Stomach (tissue), 9 donors: ENCODE results near the gene WNK1. TPM values are rescaled to one million over a fixed set of nuclear protein-coding genes. Genes with fewer than 3 reads are reported as not detected.

Experiments
- DNase-seq, 2 donors: peaks; one replicate each; pipeline versions ENCODE4 v3.0.0 to v3.0.0-alpha.2; 2013 to 2019
- H3K27ac ChIP-seq, 5 donors: fragments of 200-600 bp in 4 of 5; sonication (generic) in 4 of 5; one replicate each; pipeline ENCODE4 v1.5.1; 2013 to 2019; ENCODE audit warnings: mild to moderate bottlenecking in 1 of 5, moderate library complexity in 1 of 5
- H3K27me3 ChIP-seq, 3 donors: fragments of 200-600 bp; sonication (generic); one replicate each; pipeline ENCODE4 v1.5.1; 2017 to 2019; ENCODE audit warnings: mixed run types in 1 of 3
- H3K36me3 ChIP-seq, 4 donors: fragments of 200-600 bp; sonication (generic); 1 replicate in 3 of 4; 2 replicates in 1 of 4; pipeline ENCODE4 v1.5.1; 2016 to 2019
- H3K4me1 ChIP-seq, 4 donors: fragments of 200-600 bp; sonication (generic); one replicate each; pipeline ENCODE4 v1.5.1; 2016 to 2019
- H3K4me3 ChIP-seq, 4 donors: fragments of 200-600 bp; sonication (generic) in 3 of 4; one replicate each; pipeline ENCODE4 v1.5.1; 2016 to 2019; ENCODE audit warnings: mild to moderate bottlenecking in 1 of 4
- H3K9me3 ChIP-seq, 4 donors: fragments of 200-600 bp; sonication (generic); one replicate each; pipeline ENCODE4 v1.5.1; 2016 to 2019
- EP300 ChIP-seq: sonication (generic); formaldehyde crosslinking; IDR thresholded peaks from one replicate; pipeline ENCODE4 v1.6.1; 2017; ENCODE audit warnings: antibody characterized with exemption
- POLR2A ChIP-seq, 4 donors: fragments of 450-650 bp; IDR thresholded peaks; one replicate each; pipeline ENCODE4 v1.6.1; 2016; ENCODE audit warnings: antibody characterized with exemption in 4 of 4, control low read depth in 2 of 4, mild to moderate bottlenecking in 1 of 4, moderate library complexity in 1 of 4
- POLR2AphosphoS5 ChIP-seq, 3 donors: sonication (generic); formaldehyde crosslinking; IDR thresholded peaks; one replicate each; pipeline ENCODE4 v1.6.1; 2016; ENCODE audit warnings: antibody characterized with exemption in 3 of 3
- WGBS, 5 donors: extraction: QIAGEN DNeasy Blood & Tissue Kit in 3 of 5; methylation state at CpG; one replicate each; pipeline versions ENCODE4 v1.1.5 to v1.1.7; 2013 to 2018; 5-methylcytosine and 5-hydroxymethylcytosine counted together
- intact Hi-C: fragments of 100-400 bp; cut with DNase I; formaldehyde crosslinking; loops from one replicate; pipeline ENCODE4 v1.15.1; 2023; ENCODE audit warnings: low total_unique reads
- polyA plus RNA-seq, 3 donors: library from polyadenylated mRNA; stranded (reverse); fragments of 200-250 nt; gene quantifications; one replicate each; pipeline ENCODE4 v1.2.3, GENCODE V29; 2013
- total RNA-seq, 5 donors: library from RNA; depleted of rRNA; stranded (reverse); fragments of >200 nt; gene quantifications; one replicate each; pipeline versions ENCODE4 v1.1.0 to v1.2.3, GENCODE V29; 2014 to 2016
- TF ChIP-seq, protein P1 (sequence below), 7 experiments: fragments of 450-650 bp in 4 of 7; fragments of 200-600 bp in 3 of 7; sonication (generic) in 3 of 7; IDR thresholded peaks; one replicate each; pipeline ENCODE4 v1.5.1; 2016 to 2019; ENCODE audit warnings: antibody characterized with exemption in 7 of 7, control low read depth in 2 of 7, mild to moderate bottlenecking in 1 of 7
- donor health status: healthy with polysubstance abuse.
- donor health status: Bipolar disorder and iron deficiency.
- donor health status: healthy.

WNK1 gene
- total and polyA plus RNA-seq, 8 donors: 13.2 to 192 (median 84.5) TPM

GRCh38 chr12:712172-712863 is 40.1 kb upstream of the WNK1 start:
- no peaks in the 10 kb centered on the region for H3K36me3 ChIP-seq
- 40 to 56% (median 47%) methylated on average over 8 of the region's 8 CpGs for WGBS, 5 donors
- intact Hi-C loops: no loop called here

DNA sequence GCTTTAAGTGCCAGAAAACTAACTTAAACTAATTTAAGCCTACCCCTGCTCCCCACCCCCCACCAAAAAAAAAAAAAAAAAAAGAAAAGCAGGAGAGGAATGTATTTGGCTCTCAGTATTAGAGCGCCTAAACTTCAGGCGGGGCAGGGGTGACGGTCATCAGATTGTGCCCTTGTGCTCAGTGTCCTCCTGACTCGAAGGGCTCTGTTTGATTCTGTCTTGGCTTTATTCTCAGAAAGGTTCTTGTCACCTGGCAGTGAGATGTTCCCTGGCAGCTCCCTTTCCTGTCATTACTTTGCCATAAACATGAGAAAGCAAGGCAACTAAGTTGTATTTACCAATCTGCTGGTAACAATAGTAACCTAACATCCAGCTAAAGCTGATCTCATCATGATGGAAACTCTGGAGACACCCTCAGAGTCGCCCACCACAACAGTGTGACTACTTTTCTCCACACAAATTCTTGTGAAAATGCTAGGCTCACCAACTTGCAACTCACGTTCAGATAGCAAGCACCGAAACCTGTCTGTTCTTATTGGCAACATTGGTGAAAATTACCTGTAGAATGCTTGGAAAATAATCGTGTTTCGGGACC is 39.0 kb upstream of the WNK1 start:
- Histone ChIP-seq H3K4me3 (no peak overlapping the region), H3K27me3 (no peaks in the 10 kb centered on the region), H3K27ac (no peak overlapping the region), H3K36me3 (no peaks in the 10 kb centered on the region), H3K4me1 (peaks cover 0 to 8% (median 3%) of the 10 kb centered on the region in 4 donors), H3K9me3 (no peaks in the 10 kb centered on the region)
- TF ChIP-seq, protein P1, sequence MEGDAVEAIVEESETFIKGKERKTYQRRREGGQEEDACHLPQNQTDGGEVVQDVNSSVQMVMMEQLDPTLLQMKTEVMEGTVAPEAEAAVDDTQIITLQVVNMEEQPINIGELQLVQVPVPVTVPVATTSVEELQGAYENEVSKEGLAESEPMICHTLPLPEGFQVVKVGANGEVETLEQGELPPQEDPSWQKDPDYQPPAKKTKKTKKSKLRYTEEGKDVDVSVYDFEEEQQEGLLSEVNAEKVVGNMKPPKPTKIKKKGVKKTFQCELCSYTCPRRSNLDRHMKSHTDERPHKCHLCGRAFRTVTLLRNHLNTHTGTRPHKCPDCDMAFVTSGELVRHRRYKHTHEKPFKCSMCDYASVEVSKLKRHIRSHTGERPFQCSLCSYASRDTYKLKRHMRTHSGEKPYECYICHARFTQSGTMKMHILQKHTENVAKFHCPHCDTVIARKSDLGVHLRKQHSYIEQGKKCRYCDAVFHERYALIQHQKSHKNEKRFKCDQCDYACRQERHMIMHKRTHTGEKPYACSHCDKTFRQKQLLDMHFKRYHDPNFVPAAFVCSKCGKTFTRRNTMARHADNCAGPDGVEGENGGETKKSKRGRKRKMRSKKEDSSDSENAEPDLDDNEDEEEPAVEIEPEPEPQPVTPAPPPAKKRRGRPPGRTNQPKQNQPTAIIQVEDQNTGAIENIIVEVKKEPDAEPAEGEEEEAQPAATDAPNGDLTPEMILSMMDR (IDR thresholded peaks at IDR 0.05): no peak
- no peak for TF ChIP-seq EP300
- TF ChIP-seq POLR2AphosphoS5 (IDR thresholded peaks at IDR 0.05): no peak
- TF ChIP-seq POLR2A (IDR thresholded peaks at IDR 0.05): no peak
- 79 to 86% (median 84%) methylated on average over 9 of the region's 9 CpGs for WGBS, 5 donors
- intact Hi-C loops: no loop called here
- no peak for DNase-seq

More at GRCh38 chr12:712172-712863, 40.1 kb upstream of the WNK1 start:
- Histone ChIP-seq H3K27me3 (no peaks in the 10 kb centered on the region), H3K4me3 (no peak overlapping the region), H3K9me3 (no peaks in the 10 kb centered on the region), H3K4me1 (peaks cover 0 to 8% (median 3%) of the 10 kb centered on the region in 4 donors), H3K27ac (peak overlapping the region in 2 of 5 donors; percentile 2 to 45)
- peak in 1 of 2 donors; percentile 35 for DNase-seq
- TF ChIP-seq EP300: no peak
- no peak for TF ChIP-seq POLR2AphosphoS5 (IDR thresholded peaks at IDR 0.05)
- TF ChIP-seq POLR2A (IDR thresholded peaks at IDR 0.05): no peak
- TF ChIP-seq, protein P1 (IDR thresholded peaks at IDR 0.05): no peak

DNA sequence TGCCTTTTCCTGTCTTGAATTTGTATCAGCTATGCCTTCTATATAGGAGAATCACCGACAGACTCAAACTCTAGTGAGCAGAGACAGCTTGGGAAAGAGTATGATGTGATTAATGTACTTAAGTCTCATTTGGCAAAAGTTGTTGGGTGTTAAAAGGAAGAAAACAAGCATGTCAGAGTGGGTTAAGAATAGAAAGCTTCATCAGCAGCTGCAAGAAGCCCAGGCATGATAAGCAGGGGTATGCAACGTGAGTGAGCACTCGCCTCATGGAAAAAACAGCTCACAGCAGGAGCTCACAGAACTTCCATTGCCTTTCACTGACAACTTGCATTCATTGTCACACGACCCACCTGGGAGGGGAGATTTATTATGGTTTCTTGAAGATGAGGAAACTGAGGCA is 35.9 kb upstream of the WNK1 start:
- no peaks in the 10 kb centered on the region for H3K36me3 ChIP-seq
- H3K27ac ChIP-seq: no peak overlapping the region
- no peaks in the 10 kb centered on the region for H3K9me3 ChIP-seq
- peaks cover 0 to 25% (median 13%) of the 10 kb centered on the region in 4 donors for H3K4me1 ChIP-seq
- peak in 1 of 2 donors; percentile 44 for DNase-seq
- WGBS, 5 donors: 54 to 59% (median 56%) methylated on average over 4 of the region's 4 CpGs
- intact Hi-C loops: no loop called here
- H3K27me3 ChIP-seq: no peaks in the 10 kb centered on the region
- H3K4me3 ChIP-seq: no peak overlapping the region
- TF ChIP-seq, protein P1 (IDR thresholded peaks at IDR 0.05): no peak
- TF ChIP-seq EP300 (no peak), POLR2A (IDR thresholded peaks at IDR 0.05) (no peak), POLR2AphosphoS5 (IDR thresholded peaks at IDR 0.05) (no peak)

DNA sequence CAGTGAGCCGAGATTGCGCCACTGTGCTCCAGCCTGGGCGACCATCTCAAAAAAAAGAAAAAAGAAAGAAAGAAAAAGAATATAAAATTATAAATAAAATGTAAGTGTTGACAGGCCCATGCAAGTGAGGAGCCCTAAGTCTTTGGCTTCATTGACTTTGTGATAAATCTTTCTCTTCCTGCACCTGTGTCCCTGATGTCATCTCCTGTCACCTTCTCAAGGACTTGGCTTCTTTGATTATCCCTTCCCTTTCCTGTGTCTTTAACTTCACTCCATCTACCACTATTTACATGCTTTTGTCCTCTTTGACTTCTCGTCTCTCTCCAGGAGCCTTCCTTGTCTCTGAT is 33.6 kb upstream of the WNK1 start:
- Histone ChIP-seq H3K9me3 (no peaks in the 10 kb centered on the region), H3K36me3 (no peaks in the 10 kb centered on the region), H3K4me3 (no peak overlapping the region), H3K27me3 (no peaks in the 10 kb centered on the region), H3K27ac (peak overlapping the region; percentile 49 to 83 (median 64)), H3K4me1 (peaks cover 0 to 20% (median 9%) of the 10 kb centered on the region in 4 donors)
- 73 to 90% (median 76%) methylated on average over 4 of the region's 4 CpGs for WGBS, 5 donors
- DNase-seq: no peak
- intact Hi-C loops: no loop called here
- no peak for TF ChIP-seq POLR2A (IDR thresholded peaks at IDR 0.05)
- TF ChIP-seq POLR2AphosphoS5 (IDR thresholded peaks at IDR 0.05): no peak
- TF ChIP-seq, protein P1 (IDR thresholded peaks at IDR 0.05): no peak
- no peak for TF ChIP-seq EP300
